Astrocyte (in vitro differentiated cells and primary cell): Measurements from ENCODE around the gene PACSIN1. TPM values are rescaled to one million over a fixed set of nuclear protein-coding genes. Genes with fewer than 3 reads are reported as not detected.

Source experiments
- DNase-seq: peaks from one replicate; pipeline ENCODE4 v3.0.0-alpha.2; 2010; ENCODE audit warnings: low read depth
- FAIRE-seq: peaks from 2 replicates; lab custom pipeline; 2011; peaks lifted over from hg19 to GRCh38; lab: Jason Lieb, UNC
- H2AFZ ChIP-seq: 2 replicates; pipeline ENCODE4 v1.6.0; 2012; ENCODE audit warnings: low read depth, low read length, inconsistent platforms
- H3K27ac ChIP-seq: 2 replicates; pipeline ENCODE4 v1.5.1; 2011; ENCODE audit warnings: low read depth, low read length, inconsistent platforms
- H3K27me3 ChIP-seq: 2 replicates; pipeline ENCODE4 v1.6.0; 2011; ENCODE audit warnings: low read length, inconsistent platforms; ENCODE audit not compliant: insufficient read depth
- H3K36me3 ChIP-seq: 2 replicates; pipeline ENCODE4 v1.5.1; 2011; ENCODE audit warnings: low read length, inconsistent platforms; ENCODE audit not compliant: insufficient read depth
- H3K4me1 ChIP-seq: 2 replicates; pipeline ENCODE4 v1.5.1; 2011; ENCODE audit warnings: low read length, inconsistent platforms; ENCODE audit not compliant: insufficient read depth
- H3K4me2 ChIP-seq: 2 replicates; pipeline ENCODE4 v1.6.0; 2012; ENCODE audit warnings: low read length, inconsistent platforms
- H3K4me3 ChIP-seq: 2 replicates; pipeline ENCODE4 v1.5.1; 2011; ENCODE audit warnings: low read depth, mild to moderate bottlenecking, low read length, inconsistent platforms; ENCODE audit not compliant: insufficient read depth
- H3K79me2 ChIP-seq: 2 replicates; pipeline ENCODE4 v1.6.0; 2012; ENCODE audit warnings: mild to moderate bottlenecking, low read length, inconsistent platforms; ENCODE audit not compliant: insufficient read depth
- H3K9ac ChIP-seq: 2 replicates; pipeline ENCODE4 v1.6.0; 2012; ENCODE audit warnings: mild to moderate bottlenecking, low read length, inconsistent platforms
- H3K9me3 ChIP-seq: 2 replicates; pipeline ENCODE4 v1.5.1; 2012; ENCODE audit warnings: low read depth, mild to moderate bottlenecking, low read length, inconsistent platforms; ENCODE audit not compliant: insufficient read depth
- H4K20me1 ChIP-seq: 2 replicates; pipeline ENCODE4 v1.6.0; 2012; ENCODE audit warnings: low read length, inconsistent platforms; ENCODE audit not compliant: insufficient read depth
- H3K27ac Mint-ChIP-seq: one replicate; pipeline ENCODE4 v1.8.0; 2021; ENCODE audit warnings: mild to moderate bottlenecking, mixed read lengths; ENCODE audit not compliant: unreplicated experiment
- H3K27me3 Mint-ChIP-seq: one replicate; pipeline ENCODE4 v1.8.0; 2021; ENCODE audit warnings: low read depth, mixed read lengths; ENCODE audit not compliant: unreplicated experiment
- H3K36me3 Mint-ChIP-seq: one replicate; pipeline ENCODE4 v1.8.0; 2021; ENCODE audit warnings: low read depth, mixed read lengths; ENCODE audit not compliant: unreplicated experiment
- H3K4me1 Mint-ChIP-seq: one replicate; pipeline ENCODE4 v1.8.0; 2021; ENCODE audit warnings: low read depth, mixed read lengths; ENCODE audit not compliant: unreplicated experiment
- H3K4me3 Mint-ChIP-seq: one replicate; pipeline ENCODE4 v1.8.0; 2021; ENCODE audit warnings: mild to moderate bottlenecking, moderate library complexity, mixed read lengths; ENCODE audit not compliant: unreplicated experiment
- H3K9me3 Mint-ChIP-seq: one replicate; pipeline ENCODE4 v1.8.0; 2021; ENCODE audit warnings: mild to moderate bottlenecking, mixed read lengths; ENCODE audit not compliant: unreplicated experiment
- EZH2 ChIP-seq: IDR thresholded peaks from 2 replicates; pipeline ENCODE4 v1.6.1; 2012; ENCODE audit warnings: mild to moderate bottlenecking, low read length, inconsistent platforms; ENCODE audit not compliant: insufficient read depth
- total RNA-seq: library from RNA; stranded (reverse); gene quantifications from 2 replicates; pipeline ENCODE4 v1.2.1, GENCODE V29; 2021
- TF ChIP-seq, protein P1 (sequence below): IDR thresholded peaks from 2 replicates; pipeline ENCODE4 v1.5.1; 2011; ENCODE audit warnings: low read depth, mild to moderate bottlenecking, inconsistent platforms, low read length, moderate library complexity; ENCODE audit not compliant: insufficient read depth

Gene PACSIN1
- total RNA-seq, 1 donor from 2014 or later, result 0.32 TPM

DNA sequence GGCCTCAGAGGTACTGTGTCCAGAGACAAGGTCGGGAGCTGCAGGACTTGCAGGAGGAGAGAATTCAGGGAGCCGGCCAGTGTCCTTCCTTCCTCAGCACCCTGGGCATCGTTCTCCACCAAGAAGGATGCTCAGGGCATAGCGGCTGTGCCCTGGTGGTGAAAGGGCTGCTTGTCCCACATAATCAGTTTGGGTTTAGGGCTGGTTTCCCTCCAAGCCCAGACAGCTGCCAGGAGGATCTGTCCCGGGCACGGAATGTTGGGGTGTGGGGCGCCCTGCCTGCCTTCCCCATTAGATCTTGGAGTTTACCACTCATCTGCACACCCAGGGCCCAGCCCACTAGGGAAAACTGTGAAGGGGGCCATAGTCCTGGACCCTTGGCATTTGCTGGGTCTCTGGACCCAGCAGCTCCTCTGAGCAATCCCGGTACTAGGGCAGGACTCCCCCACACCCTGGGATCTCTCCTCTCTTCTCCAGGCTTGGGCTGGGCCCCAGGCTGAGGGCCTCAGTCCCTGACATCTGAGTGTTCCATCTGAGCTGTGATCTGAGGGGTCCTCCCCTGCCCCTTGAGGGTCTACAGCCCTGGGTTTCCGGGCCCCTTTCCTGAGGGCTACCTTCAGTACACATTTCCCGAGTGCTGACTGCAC is 108.9 kb downstream of the PACSIN1 start:
- Histone ChIP-seq H3K36me3 (no peaks in the 10 kb centered on the region), H4K20me1 (no peaks in the 10 kb centered on the region), H3K9me3 (no peaks in the 10 kb centered on the region), H3K9ac (no peak overlapping the region), H3K4me3 (no peak overlapping the region), H3K4me1 (no peaks in the 10 kb centered on the region), H3K27me3 (no peaks in the 10 kb centered on the region), H3K4me2 (no peak overlapping the region), H2AFZ (no peak overlapping the region), H3K79me2 (no peaks in the 10 kb centered on the region), H3K27ac (no peak overlapping the region)
- H3K4me3 Mint-ChIP-seq, result no peak overlapping the region
- no peaks in the 10 kb centered on the region for H3K9me3 Mint-ChIP-seq
- H3K4me1 Mint-ChIP-seq, result no peaks in the 10 kb centered on the region
- FAIRE-seq (no peak), DNase-seq (no peak)
- peaks cover 11% of the 10 kb centered on the region for H3K27me3 Mint-ChIP-seq
- TF ChIP-seq EZH2, result no peak
- TF ChIP-seq, protein P1, sequence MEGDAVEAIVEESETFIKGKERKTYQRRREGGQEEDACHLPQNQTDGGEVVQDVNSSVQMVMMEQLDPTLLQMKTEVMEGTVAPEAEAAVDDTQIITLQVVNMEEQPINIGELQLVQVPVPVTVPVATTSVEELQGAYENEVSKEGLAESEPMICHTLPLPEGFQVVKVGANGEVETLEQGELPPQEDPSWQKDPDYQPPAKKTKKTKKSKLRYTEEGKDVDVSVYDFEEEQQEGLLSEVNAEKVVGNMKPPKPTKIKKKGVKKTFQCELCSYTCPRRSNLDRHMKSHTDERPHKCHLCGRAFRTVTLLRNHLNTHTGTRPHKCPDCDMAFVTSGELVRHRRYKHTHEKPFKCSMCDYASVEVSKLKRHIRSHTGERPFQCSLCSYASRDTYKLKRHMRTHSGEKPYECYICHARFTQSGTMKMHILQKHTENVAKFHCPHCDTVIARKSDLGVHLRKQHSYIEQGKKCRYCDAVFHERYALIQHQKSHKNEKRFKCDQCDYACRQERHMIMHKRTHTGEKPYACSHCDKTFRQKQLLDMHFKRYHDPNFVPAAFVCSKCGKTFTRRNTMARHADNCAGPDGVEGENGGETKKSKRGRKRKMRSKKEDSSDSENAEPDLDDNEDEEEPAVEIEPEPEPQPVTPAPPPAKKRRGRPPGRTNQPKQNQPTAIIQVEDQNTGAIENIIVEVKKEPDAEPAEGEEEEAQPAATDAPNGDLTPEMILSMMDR, result no peak
- H3K36me3 Mint-ChIP-seq, result peaks cover 4% of the 10 kb centered on the region
- H3K27ac Mint-ChIP-seq, result no peak overlapping the region

DNA sequence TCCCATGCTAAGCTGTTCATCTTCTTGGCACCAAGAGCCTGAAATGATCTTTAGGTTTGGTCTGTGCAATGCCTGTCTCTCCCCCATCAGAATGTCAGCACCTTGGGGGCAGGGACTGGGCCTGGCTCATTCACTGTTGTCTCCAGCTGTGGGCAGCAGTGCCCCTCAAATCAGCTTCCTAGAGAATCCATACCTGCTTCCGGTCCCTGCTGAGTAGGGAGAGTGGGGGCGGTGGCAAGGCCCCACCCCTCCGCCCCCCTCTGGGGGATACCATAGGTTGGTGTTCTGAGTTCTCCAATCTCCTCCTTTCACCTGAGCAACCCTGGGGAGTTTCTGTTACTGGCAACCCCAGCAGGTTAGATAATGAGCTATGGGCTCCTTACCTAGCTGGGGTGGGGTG is 109.5 kb downstream of the PACSIN1 start:
- Mint-ChIP-seq H3K4me3 (no peak overlapping the region), H3K9me3 (no peaks in the 10 kb centered on the region), H3K4me1 (no peaks in the 10 kb centered on the region), H3K36me3 (peaks cover 4% of the 10 kb centered on the region), H3K27me3 (peaks cover 9% of the 10 kb centered on the region), H3K27ac (no peak overlapping the region)
- DNase-seq, result no peak
- no peak for FAIRE-seq
- Histone ChIP-seq H3K27ac (no peak overlapping the region), H3K27me3 (no peaks in the 10 kb centered on the region), H3K79me2 (no peaks in the 10 kb centered on the region), H3K4me3 (no peak overlapping the region), H3K36me3 (no peaks in the 10 kb centered on the region), H4K20me1 (no peaks in the 10 kb centered on the region), H3K4me2 (no peak overlapping the region), H3K9ac (no peak overlapping the region), H3K9me3 (no peaks in the 10 kb centered on the region), H2AFZ (no peak overlapping the region), H3K4me1 (no peaks in the 10 kb centered on the region)
- TF ChIP-seq, protein P1, result no peak
- TF ChIP-seq EZH2, result no peak

DNA sequence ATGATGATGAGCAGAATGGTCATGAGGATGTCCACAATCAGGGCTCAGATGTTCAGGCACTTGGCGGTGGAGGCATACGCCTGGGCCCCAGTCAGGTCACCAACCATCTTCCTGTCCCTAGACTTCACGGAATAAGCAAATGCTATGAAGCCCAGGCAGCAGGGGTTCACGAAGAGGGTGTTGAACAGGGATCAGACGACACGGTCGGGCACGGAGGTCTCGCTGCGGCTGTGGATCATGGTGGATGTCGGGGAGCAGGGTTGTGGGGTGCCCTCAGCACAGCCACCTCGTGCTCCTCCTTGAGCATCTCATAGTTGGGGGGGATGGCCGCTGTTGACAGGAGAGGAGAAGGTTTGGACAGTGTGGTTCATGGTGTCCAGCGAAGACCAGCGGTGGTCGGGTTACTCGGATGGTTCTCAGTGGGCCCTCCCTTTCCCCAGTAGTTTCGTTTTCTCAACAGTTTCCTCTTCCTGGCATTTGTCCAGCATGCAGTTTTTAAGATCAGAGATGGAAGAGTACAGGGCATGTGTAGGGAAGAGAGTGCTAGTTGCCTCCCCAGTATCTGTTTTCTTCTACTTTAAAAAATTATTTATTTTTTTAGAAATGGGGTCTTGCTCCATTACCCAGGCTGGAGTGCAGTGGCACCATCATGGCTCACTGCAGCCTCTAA is 110.5 kb downstream of the PACSIN1 start:
- Histone ChIP-seq H3K79me2 (no peaks in the 10 kb centered on the region), H3K9me3 (no peaks in the 10 kb centered on the region), H3K27ac (no peak overlapping the region), H3K9ac (no peak overlapping the region), H3K4me1 (no peaks in the 10 kb centered on the region), H3K4me2 (no peak overlapping the region), H3K36me3 (no peaks in the 10 kb centered on the region), H3K4me3 (no peak overlapping the region), H2AFZ (no peak overlapping the region), H3K27me3 (no peaks in the 10 kb centered on the region), H4K20me1 (no peaks in the 10 kb centered on the region)
- no peak overlapping the region for H3K4me3 Mint-ChIP-seq
- peaks cover 4% of the 10 kb centered on the region for H3K36me3 Mint-ChIP-seq
- peaks cover 3% of the 10 kb centered on the region for H3K27me3 Mint-ChIP-seq
- DNase-seq (no peak), FAIRE-seq (no peak)
- TF ChIP-seq EZH2, result no peak
- TF ChIP-seq, protein P1, result no peak
- H3K9me3 Mint-ChIP-seq, result no peaks in the 10 kb centered on the region
- no peak overlapping the region for H3K27ac Mint-ChIP-seq
- no peaks in the 10 kb centered on the region for H3K4me1 Mint-ChIP-seq
